ENCODE measurements around the gene COQ5. TPM values are rescaled to one million over a fixed set of nuclear protein-coding genes. Genes with fewer than 3 reads are reported as not detected.

COQ5 gene
- total RNA-seq, 1 donor from 2014 or later, result 16.2 TPM

DNA sequence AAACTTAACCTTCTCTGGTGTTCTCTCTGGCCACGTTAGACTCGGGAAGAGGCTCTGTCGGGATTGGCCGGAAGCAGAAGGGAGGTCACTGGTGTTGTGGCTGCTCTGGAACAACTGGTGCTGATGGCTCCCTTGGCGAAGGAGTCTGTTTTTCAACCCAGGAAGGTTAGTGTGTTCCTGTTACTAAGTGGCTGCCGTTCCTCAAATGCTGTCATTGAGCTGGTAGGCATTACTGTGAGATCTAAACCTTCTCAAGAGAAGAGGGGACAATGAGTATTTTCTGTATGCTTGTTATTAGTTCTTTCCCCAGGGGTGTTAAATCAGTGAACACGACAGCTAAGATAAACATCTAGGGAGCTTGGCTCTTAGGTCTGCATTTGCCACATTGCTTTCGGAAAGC lies 33.9 kb upstream of the COQ5 start:
- Mint-ChIP-seq H3K4me3 (ENCODE audit: unreplicated experiment) (no peak overlapping the region), H3K27me3 (ENCODE audit: low read depth) (no peaks in the 10 kb centered on the region), H3K4me1 (ENCODE audit: low read depth) (no peaks in the 10 kb centered on the region), H3K27ac (ENCODE audit: unreplicated experiment) (no peak overlapping the region), H3K9me3 (ENCODE audit: low read depth) (no peaks in the 10 kb centered on the region), H3K36me3 (ENCODE audit: low read depth) (peaks cover 35% of the 10 kb centered on the region)
- TF ChIP-seq, protein P1, sequence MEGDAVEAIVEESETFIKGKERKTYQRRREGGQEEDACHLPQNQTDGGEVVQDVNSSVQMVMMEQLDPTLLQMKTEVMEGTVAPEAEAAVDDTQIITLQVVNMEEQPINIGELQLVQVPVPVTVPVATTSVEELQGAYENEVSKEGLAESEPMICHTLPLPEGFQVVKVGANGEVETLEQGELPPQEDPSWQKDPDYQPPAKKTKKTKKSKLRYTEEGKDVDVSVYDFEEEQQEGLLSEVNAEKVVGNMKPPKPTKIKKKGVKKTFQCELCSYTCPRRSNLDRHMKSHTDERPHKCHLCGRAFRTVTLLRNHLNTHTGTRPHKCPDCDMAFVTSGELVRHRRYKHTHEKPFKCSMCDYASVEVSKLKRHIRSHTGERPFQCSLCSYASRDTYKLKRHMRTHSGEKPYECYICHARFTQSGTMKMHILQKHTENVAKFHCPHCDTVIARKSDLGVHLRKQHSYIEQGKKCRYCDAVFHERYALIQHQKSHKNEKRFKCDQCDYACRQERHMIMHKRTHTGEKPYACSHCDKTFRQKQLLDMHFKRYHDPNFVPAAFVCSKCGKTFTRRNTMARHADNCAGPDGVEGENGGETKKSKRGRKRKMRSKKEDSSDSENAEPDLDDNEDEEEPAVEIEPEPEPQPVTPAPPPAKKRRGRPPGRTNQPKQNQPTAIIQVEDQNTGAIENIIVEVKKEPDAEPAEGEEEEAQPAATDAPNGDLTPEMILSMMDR (IDR thresholded peaks at IDR 0.05), result no peak
- DNase-seq (ENCODE audit: low spot score), result no peak

DNA sequence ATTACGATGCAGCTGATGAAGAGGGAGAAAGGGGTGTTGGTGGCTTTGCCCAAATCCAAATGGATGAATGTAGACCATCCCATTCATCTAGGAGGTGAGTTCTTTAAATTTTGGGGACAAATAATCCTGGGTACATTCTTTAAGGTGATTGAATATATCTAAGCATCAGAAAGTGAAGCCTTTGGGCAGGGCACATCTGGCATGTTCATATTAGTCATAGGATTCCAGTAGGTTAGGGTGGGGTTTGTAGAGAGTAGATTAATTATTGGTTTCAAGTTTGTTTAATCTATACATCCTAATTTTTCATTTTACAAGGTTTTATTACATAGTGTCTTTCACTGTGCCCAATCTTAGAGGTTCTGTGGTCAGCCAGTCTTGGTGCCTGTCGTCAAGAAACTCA lies 28.6 kb upstream of the COQ5 start:
- TF ChIP-seq, protein P1 (IDR thresholded peaks at IDR 0.05), result no peak

DNA sequence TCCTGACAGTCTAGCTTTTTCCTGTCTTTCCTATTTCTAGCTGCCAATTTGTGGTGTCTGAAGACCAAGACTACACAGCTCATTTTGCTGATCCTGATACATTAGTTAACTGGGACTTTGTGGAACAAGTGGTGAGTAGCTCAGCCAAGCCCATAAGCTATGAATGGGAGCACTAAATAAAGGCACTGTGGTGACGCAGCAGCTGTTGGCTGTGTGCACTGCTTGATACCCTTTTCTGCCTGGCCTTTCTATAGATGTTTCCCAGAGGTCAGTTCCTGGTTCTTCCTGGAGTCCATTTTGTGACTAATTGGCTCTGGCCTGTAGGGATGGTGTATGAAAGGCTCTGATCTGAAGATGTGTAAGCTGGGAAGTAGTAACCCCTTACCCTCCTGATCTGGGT lies 25.7 kb upstream of the COQ5 start:
- no peak overlapping the region for H3K4me3 Mint-ChIP-seq (ENCODE audit: unreplicated experiment)
- no peaks in the 10 kb centered on the region for H3K9me3 Mint-ChIP-seq (ENCODE audit: low read depth)
- TF ChIP-seq, protein P1 (IDR thresholded peaks at IDR 0.05), result no peak
- peaks cover 7% of the 10 kb centered on the region for H3K4me1 Mint-ChIP-seq (ENCODE audit: low read depth)
- peaks cover 22% of the 10 kb centered on the region for H3K36me3 Mint-ChIP-seq (ENCODE audit: low read depth)
- no peak for DNase-seq (ENCODE audit: low spot score)
- no peak overlapping the region for H3K27ac Mint-ChIP-seq (ENCODE audit: unreplicated experiment)
- no peaks in the 10 kb centered on the region for H3K27me3 Mint-ChIP-seq (ENCODE audit: low read depth)

More for the DNA sequence above, 28.6 kb upstream of the COQ5 start:
- H3K4me3 Mint-ChIP-seq (ENCODE audit: unreplicated experiment), result no peak overlapping the region
- H3K27ac Mint-ChIP-seq (ENCODE audit: unreplicated experiment), result no peak overlapping the region
- no peaks in the 10 kb centered on the region for H3K9me3 Mint-ChIP-seq (ENCODE audit: low read depth)
- H3K4me1 Mint-ChIP-seq (ENCODE audit: low read depth), result peaks cover 7% of the 10 kb centered on the region
- no peaks in the 10 kb centered on the region for H3K27me3 Mint-ChIP-seq (ENCODE audit: low read depth)
- DNase-seq (ENCODE audit: low spot score), result no peak
- H3K36me3 Mint-ChIP-seq (ENCODE audit: low read depth), result peaks cover 27% of the 10 kb centered on the region

GRCh38 chr12:120546050-120546386 lies 17.1 kb upstream of the COQ5 start:
- H3K27me3 Mint-ChIP-seq (ENCODE audit: low read depth), result no peaks in the 10 kb centered on the region
- no peaks in the 10 kb centered on the region for H3K9me3 Mint-ChIP-seq (ENCODE audit: low read depth)
- no peak for DNase-seq (ENCODE audit: low spot score)
- H3K27ac Mint-ChIP-seq (ENCODE audit: unreplicated experiment), result no peak overlapping the region
- TF ChIP-seq, protein P1 (IDR thresholded peaks at IDR 0.05), result no peak
- peaks cover 6% of the 10 kb centered on the region for H3K36me3 Mint-ChIP-seq (ENCODE audit: low read depth)
- H3K4me3 Mint-ChIP-seq (ENCODE audit: unreplicated experiment), result no peak overlapping the region
- H3K4me1 Mint-ChIP-seq (ENCODE audit: low read depth), result peaks cover 11% of the 10 kb centered on the region

DNA sequence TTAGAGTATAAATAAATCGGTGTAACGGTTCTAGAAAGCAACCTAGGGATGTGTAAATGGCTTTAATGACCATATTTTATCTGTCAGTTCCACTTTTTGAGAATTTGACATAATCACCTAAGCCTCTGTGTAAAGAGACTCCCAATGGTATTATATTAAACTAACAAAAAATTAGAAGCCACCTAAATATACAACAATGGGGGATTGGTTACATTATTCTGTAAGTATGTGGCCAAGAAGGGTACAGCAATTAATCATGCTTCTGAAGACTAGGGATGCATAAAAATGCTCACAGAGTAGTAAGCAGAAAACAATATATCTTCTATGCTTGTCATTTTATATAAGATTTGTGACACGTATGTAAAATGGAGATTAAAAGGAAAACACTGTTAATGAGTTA lies 15.7 kb upstream of the COQ5 start:
- Mint-ChIP-seq H3K4me3 (ENCODE audit: unreplicated experiment) (no peak overlapping the region), H3K36me3 (ENCODE audit: low read depth) (peaks cover 6% of the 10 kb centered on the region), H3K27ac (ENCODE audit: unreplicated experiment) (no peak overlapping the region), H3K4me1 (ENCODE audit: low read depth) (peaks cover 20% of the 10 kb centered on the region), H3K9me3 (ENCODE audit: low read depth) (no peaks in the 10 kb centered on the region), H3K27me3 (ENCODE audit: low read depth) (no peaks in the 10 kb centered on the region)
- no peak for DNase-seq (ENCODE audit: low spot score)
- TF ChIP-seq, protein P1 (IDR thresholded peaks at IDR 0.05), result no peak
